Parathyroid adenoma (tissue), 2 donors: ENCODE data around the gene RCVRN.

ENCODE experiments used
- H2AFZ ChIP-seq: fragments of 300-600 bp; sonication (generic); one replicate; pipeline ENCODE4 v1.7.0; 2017; ENCODE audit warnings: antibody characterized with exemption, mild to moderate bottlenecking
- H3K27ac ChIP-seq: fragments of 300-600 bp; sonication (generic); one replicate; pipeline ENCODE4 v1.7.0; 2017
- H3K27me3 ChIP-seq: fragments of 300-600 bp; sonication (generic); one replicate; pipeline ENCODE4 v1.7.0; 2017; ENCODE audit warnings: low read length; ENCODE audit not compliant: control insufficient read depth, insufficient read depth
- H3K36me3 ChIP-seq: fragments of 300-600 bp; sonication (generic); one replicate; pipeline ENCODE4 v1.7.0; 2017; ENCODE audit warnings: low read length; ENCODE audit not compliant: control insufficient read depth, insufficient read depth
- H3K4me1 ChIP-seq: fragments of 300-600 bp; sonication (generic); one replicate; pipeline ENCODE4 v1.7.0; 2017; ENCODE audit warnings: control low read depth
- H3K4me2 ChIP-seq: fragments of 300-600 bp; sonication (generic); one replicate; pipeline ENCODE4 v1.7.0; 2017; ENCODE audit warnings: low read length
- H3K4me3 ChIP-seq: fragments of 300-600 bp; sonication (generic); one replicate; pipeline ENCODE4 v1.7.0; 2017; ENCODE audit warnings: low read depth, low read length
- H3K79me2 ChIP-seq: fragments of 300-600 bp; sonication (generic); one replicate; pipeline ENCODE4 v1.7.0; 2017; ENCODE audit warnings: control low read depth
- H3K9ac ChIP-seq: fragments of 300-600 bp; sonication (generic); one replicate; pipeline ENCODE4 v1.7.0; 2017; ENCODE audit warnings: mild to moderate bottlenecking
- H3K9me3 ChIP-seq: fragments of 300-600 bp; sonication (generic); one replicate; pipeline ENCODE4 v1.7.0; 2017; ENCODE audit warnings: low read length; ENCODE audit not compliant: control insufficient read depth
- CTCF ChIP-seq: fragments of 300-600 bp; sonication (generic); IDR thresholded peaks from one replicate; pipeline ENCODE4 v1.7.0; 2017; ENCODE audit warnings: antibody characterized with exemption, mild to moderate bottlenecking
- donor health status: primary hyperparathyroidism.

Gene RCVRN

GRCh38 chr17:9886141-9886930 is 18.7 kb downstream of the RCVRN start:
- Histone ChIP-seq H2AFZ (no peak overlapping the region), H3K27me3 (no peaks in the 10 kb centered on the region), H3K79me2 (no peaks in the 10 kb centered on the region), H3K9ac (no peak overlapping the region), H3K9me3 (no peaks in the 10 kb centered on the region), H3K4me1 (no peaks in the 10 kb centered on the region), H3K36me3 (no peaks in the 10 kb centered on the region), H3K4me2 (no peak overlapping the region), H3K4me3 (no peak overlapping the region), H3K27ac (no peak overlapping the region)
- TF ChIP-seq CTCF = no peak

GRCh38 chr17:9883451-9883850 is 21.6 kb downstream of the RCVRN start:
- H3K79me2 ChIP-seq = no peaks in the 10 kb centered on the region
- no peak overlapping the region for H3K4me2 ChIP-seq
- TF ChIP-seq CTCF = no peak
- H3K36me3 ChIP-seq = no peaks in the 10 kb centered on the region
- H2AFZ ChIP-seq = no peak overlapping the region
- no peaks in the 10 kb centered on the region for H3K27me3 ChIP-seq
- no peaks in the 10 kb centered on the region for H3K4me1 ChIP-seq
- H3K27ac ChIP-seq = no peak overlapping the region
- H3K9ac ChIP-seq = no peak overlapping the region
- H3K4me3 ChIP-seq = no peak overlapping the region
- no peaks in the 10 kb centered on the region for H3K9me3 ChIP-seq

- Histone ChIP-seq H3K27ac (no peak overlapping the region), H3K4me3 (no peak overlapping the region), H3K9me3 (no peaks in the 10 kb centered on the region), H2AFZ (no peak overlapping the region), H3K4me2 (no peak overlapping the region), H3K36me3 (no peaks in the 10 kb centered on the region), H3K27me3 (no peaks in the 10 kb centered on the region), H3K9ac (no peak overlapping the region), H3K79me2 (no peaks in the 10 kb centered on the region), H3K4me1 (no peaks in the 10 kb centered on the region)
- no peak for TF ChIP-seq CTCF
Observed at GRCh38 chr17:9880582-9880999, 24.5 kb downstream of the RCVRN start.

- no peaks in the 10 kb centered on the region for H3K9me3 ChIP-seq
- no peak overlapping the region for H2AFZ ChIP-seq
- no peak overlapping the region for H3K4me3 ChIP-seq
- H3K4me1 ChIP-seq = no peaks in the 10 kb centered on the region
- no peaks in the 10 kb centered on the region for H3K27me3 ChIP-seq
- no peaks in the 10 kb centered on the region for H3K36me3 ChIP-seq
- H3K27ac ChIP-seq = no peak overlapping the region
- H3K4me2 ChIP-seq = no peak overlapping the region
- no peak for TF ChIP-seq CTCF
- no peaks in the 10 kb centered on the region for H3K79me2 ChIP-seq
- H3K9ac ChIP-seq = no peak overlapping the region
Observed at GRCh38 chr17:9878786-9879525, 26.1 kb downstream of the RCVRN start.
